GM23248 (cell line): ENCODE measurements around the gene UBE2H.

Experiments
- EZH2 ChIP-seq: fragments of 200-600 bp; sonication (generic); IDR thresholded peaks from 2 replicates; pipeline ENCODE4 v1.6.1; 2018; ENCODE audit warnings: antibody characterized with exemption, mild to moderate bottlenecking; ENCODE audit not compliant: insufficient read depth, poor library complexity, severe bottlenecking
- EZH2phosphoT487 ChIP-seq: fragments of 200-600 bp; sonication (generic); IDR thresholded peaks from 2 replicates; pipeline ENCODE4 v1.6.1; 2018; ENCODE audit warnings: antibody characterized with exemption, moderate library complexity, mild to moderate bottlenecking, low read depth; ENCODE audit not compliant: insufficient read depth

DNA sequence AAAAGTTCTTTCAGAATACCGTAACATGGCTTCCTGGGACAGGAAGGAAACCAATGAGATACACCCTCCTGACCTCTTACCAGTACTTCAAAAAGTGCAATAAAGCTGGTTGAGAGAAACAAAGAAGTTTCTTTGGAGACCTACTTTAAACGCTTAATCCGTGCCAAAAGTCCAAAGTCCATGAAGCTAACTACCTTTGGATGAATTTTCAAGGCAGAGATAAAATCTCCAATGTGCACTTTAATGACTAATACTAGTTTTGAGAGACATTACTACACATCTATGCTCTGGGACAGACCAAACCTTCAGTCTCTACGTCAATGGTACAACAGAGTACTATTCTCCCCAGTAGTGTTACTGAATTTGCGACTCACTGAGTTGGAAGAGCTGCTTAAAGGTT is 46.1 kb downstream of the UBE2H start:
- TF ChIP-seq EZH2 (no peak), EZH2phosphoT487 (no peak)
